NB4 (cell line): ENCODE results near the gene TCF7L2.

Experiments
- CTCF ChIP-seq: IDR thresholded peaks from one replicate; pipeline ENCODE4 v1.5.1; 2012; ENCODE audit warnings: low read depth, low read length
- MYC ChIP-seq: IDR thresholded peaks from 2 replicates; pipeline ENCODE4 v1.6.1; 2011; ENCODE audit warnings: low read depth, low read length
- POLR2A ChIP-seq: IDR thresholded peaks from 2 replicates; pipeline ENCODE4 v1.6.1; 2011; ENCODE audit warnings: mild to moderate bottlenecking; ENCODE audit not compliant: insufficient read length; ENCODE audit errors: extremely low read depth

GRCh38 chr10:113078282-113078907 is 128.3 kb downstream of the TCF7L2 start:
- TF ChIP-seq CTCF (no peak), POLR2A (no peak), MYC (no peak)
